Panc1 (cell line): Measurements from ENCODE around the gene CDK6. TPM values are rescaled to one million over a fixed set of nuclear protein-coding genes. Genes with fewer than 3 reads are reported as not detected.

Experiments
- ATAC-seq: fragments of 200-7000 bp; cut with Tn5 transposase; 2 replicates; pipeline ENCODE4 v1.9.1; 2020; ENCODE audit warnings: mild to moderate bottlenecking, moderate library complexity
- BruUV-seq: library from RNA; stranded (reverse); fragments of 400-500 nt; replicated peaks from 2 replicates; lab custom pipeline; 2021; lab: Mats Ljungman, UMichigan
- CTCF ChIA-PET: fragments of 300-600 bp; sonication (Branson Sonifier 250); formaldehyde crosslinking; loops from one replicate; lab custom pipeline; 2022; ENCODE audit warnings: antibody characterized with exemption; lab: Charles Lee
- POLR2A ChIA-PET: fragments of 300-600 bp; sonication (Branson Sonifier 250); formaldehyde crosslinking; loops from one replicate; lab custom pipeline; 2022; ENCODE audit warnings: antibody characterized with exemption; lab: Charles Lee
- DNase-seq: peaks from one replicate; pipeline ENCODE4 v3.0.0-alpha.2; 2010; ENCODE audit warnings: low read depth, low spot score
- H3K27ac ChIP-seq: 2 replicates; pipeline ENCODE4 v1.5.1; 2011; ENCODE audit warnings: mild to moderate bottlenecking, low read length, inconsistent platforms
- H3K27me3 ChIP-seq: fragments of 200-500 bp; sonication (Bioruptor generic); 2 replicates; pipeline ENCODE4 v1.6.0; 2014; ENCODE audit warnings: low read length, inconsistent platforms; ENCODE audit not compliant: control insufficient read depth, insufficient read depth
- H3K36me3 ChIP-seq: fragments of 200-500 bp; sonication (Bioruptor generic); 2 replicates; pipeline ENCODE4 v1.5.1; 2014; ENCODE audit warnings: inconsistent platforms, mild to moderate bottlenecking, low read length, moderate library complexity; ENCODE audit not compliant: control insufficient read depth, insufficient read depth
- H3K4me1 ChIP-seq: 2 replicates; pipeline ENCODE4 v1.5.1; 2011; ENCODE audit warnings: inconsistent platforms, mild to moderate bottlenecking, low read length, moderate library complexity; ENCODE audit not compliant: control insufficient read depth, insufficient read depth
- H3K4me3 ChIP-seq, 2 experiments: 2 replicates each; pipeline ENCODE4 v1.5.1; 2011 to 2012; ENCODE audit warnings: low read depth in 2 of 2, low read length in 2 of 2, mild to moderate bottlenecking in 2 of 2, inconsistent platforms in 1 of 2, moderate library complexity in 1 of 2
- H3K9me3 ChIP-seq: fragments of 200-500 bp; sonication (Bioruptor generic); 2 replicates; pipeline ENCODE4 v1.5.1; 2014; ENCODE audit warnings: low read depth, mild to moderate bottlenecking, inconsistent platforms, low read length, moderate library complexity; ENCODE audit not compliant: control insufficient read depth, insufficient read depth
- CTCF ChIP-seq: fragments of 450-650 bp; IDR thresholded peaks from 2 replicates; pipeline ENCODE4 v1.5.1; 2017; ENCODE audit warnings: mild to moderate bottlenecking
- POLR2AphosphoS5 ChIP-seq: IDR thresholded peaks from 2 replicates; pipeline ENCODE4 v1.6.1; 2012; ENCODE audit warnings: mild to moderate bottlenecking, low read depth, low read length, moderate library complexity
- REST ChIP-seq, 2 experiments: IDR thresholded peaks; 2 replicates each; pipeline ENCODE4 v1.6.1; 2011 to 2012; ENCODE audit warnings: low read depth in 2 of 2, control low read depth in 1 of 2, low read length in 1 of 2, mild to moderate bottlenecking in 1 of 2, moderate library complexity in 1 of 2; ENCODE audit not compliant: insufficient read depth in 1 of 2
- SIN3A ChIP-seq: IDR thresholded peaks from 2 replicates; pipeline ENCODE4 v1.6.1; 2012; ENCODE audit warnings: low read depth, mild to moderate bottlenecking, low read length, moderate library complexity, borderline replicate concordance; ENCODE audit not compliant: insufficient read depth
- TCF7L2 ChIP-seq: IDR thresholded peaks from 2 replicates; pipeline ENCODE4 v1.6.1; 2011; ENCODE audit warnings: mild to moderate bottlenecking, low read depth, low read length, inconsistent platforms
- in situ Hi-C: cut with HindIII; loops from 2 replicates; pipeline ENCODE4 v1.10.0; 2016; ENCODE audit warnings: low sequenced_read_pairs, low pct_unique_long_range_greater_than_20kb
- intact Hi-C: fragments of 100-400 bp; cut with micrococcal nuclease; formaldehyde crosslinking; loops from one replicate; pipeline ENCODE4 v1.10.0; 2022; ENCODE audit not compliant: unreplicated experiment
- total RNA-seq: library from RNA; stranded (reverse); gene quantifications from one replicate; pipeline ENCODE4 v1.2.1, GENCODE V29; 2021; ENCODE audit not compliant: unreplicated experiment

CDK6 gene
- total RNA-seq, 1 experiment from 2014 or later = 57.4 TPM

GRCh38 chr7:92806496-92806895, 29.9 kb downstream of the CDK6 start:
- Histone ChIP-seq H3K36me3 (no peaks in the 10 kb centered on the region), H3K27me3 (no peaks in the 10 kb centered on the region), H3K4me1 (peaks cover 41% of the 10 kb centered on the region), H3K4me3 (no peak overlapping the region), H3K9me3 (no peaks in the 10 kb centered on the region), H3K27ac (peak overlapping the region; percentile 29; the same call in 1 of the 2 replicates)
- in situ Hi-C loops (no loop called here), intact Hi-C loops (no loop called here)
- CTCF ChIA-PET = no interaction called here
- POLR2A ChIA-PET = no interaction called here
- DNase-seq (no peak), ATAC-seq (no peak)
- BruUV-seq = no TSS peak
- TF ChIP-seq SIN3A = no peak
- TF ChIP-seq POLR2AphosphoS5 = no peak
- TF ChIP-seq CTCF = no peak
- TF ChIP-seq TCF7L2 = no peak
- no peak for TF ChIP-seq REST (IDR thresholded peaks at IDR 0.05; ENCODE audit: insufficient read depth in 1 of 2, low read depth in 2 of 2, low read length in 1 of 2)

DNA sequence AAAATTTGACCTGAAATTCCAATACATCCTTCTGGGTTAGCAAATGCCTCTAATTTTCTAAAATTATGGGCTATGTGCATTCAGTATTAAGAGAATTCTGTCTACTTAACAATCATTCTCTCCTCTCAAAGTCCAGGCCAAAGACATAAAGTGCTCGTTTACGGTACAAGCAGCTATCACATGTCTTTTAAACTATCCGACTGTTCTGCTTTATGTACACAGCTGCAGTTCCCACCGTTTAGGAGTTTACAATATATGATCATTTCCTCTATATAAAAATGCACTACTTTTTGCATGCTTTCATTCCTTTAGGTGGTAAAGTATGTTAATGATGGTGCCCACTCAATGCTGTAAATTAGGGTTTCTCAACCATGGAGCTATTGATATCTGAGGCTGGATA, 34.0 kb downstream of the CDK6 start:
- Histone ChIP-seq H3K9me3 (no peaks in the 10 kb centered on the region), H3K4me3 (no peak overlapping the region), H3K27ac (no peak overlapping the region), H3K4me1 (peaks cover 29% of the 10 kb centered on the region), H3K36me3 (no peaks in the 10 kb centered on the region), H3K27me3 (no peaks in the 10 kb centered on the region)
- no peak for ATAC-seq
- no TSS peak for BruUV-seq
- ChIA-PET POLR2A (no interaction called here), CTCF (no interaction called here)
- no peak for TF ChIP-seq POLR2AphosphoS5
- intact Hi-C loops (no loop called here), in situ Hi-C loops (no loop called here)
- no peak for DNase-seq

DNA sequence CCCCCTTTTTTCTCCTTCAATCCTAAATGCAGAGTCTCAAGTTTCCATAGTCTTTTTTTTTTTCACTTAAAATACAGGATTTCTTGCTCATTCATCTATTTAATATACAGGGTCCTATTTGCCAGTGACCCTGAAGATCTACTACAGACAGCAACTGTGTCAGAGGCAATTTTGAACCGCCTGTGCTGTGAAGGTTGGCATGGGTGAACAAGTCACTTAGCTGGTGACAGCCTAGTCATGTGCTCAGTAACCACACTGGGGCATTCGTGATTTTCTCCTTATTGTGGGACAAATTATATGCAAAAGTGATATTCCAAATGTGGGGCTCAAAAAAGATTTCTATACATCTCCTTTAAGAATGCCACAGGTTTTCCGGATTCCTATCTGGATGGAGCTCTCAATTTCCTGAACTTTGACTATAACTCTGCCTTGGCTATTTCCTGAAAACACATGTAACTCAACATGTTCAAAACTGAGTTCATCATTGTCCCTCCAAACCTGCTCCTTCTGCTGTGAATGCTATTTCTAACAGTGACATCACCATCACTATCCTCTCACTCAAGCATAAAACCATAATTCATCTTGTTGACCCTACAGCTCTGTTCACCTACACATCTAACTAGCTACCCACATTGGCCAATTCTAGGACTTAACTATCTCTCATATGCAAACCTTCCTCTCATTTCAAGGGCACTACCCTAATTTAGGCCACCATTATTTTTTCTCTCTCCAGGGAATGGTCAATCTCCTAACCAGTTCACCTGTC, 36.7 kb downstream of the CDK6 start:
- TF ChIP-seq REST (IDR thresholded peaks at IDR 0.05; ENCODE audit: insufficient read depth in 1 of 2, low read depth in 2 of 2, low read length in 1 of 2) (no peak), POLR2AphosphoS5 (no peak), SIN3A (no peak), CTCF (no peak), TCF7L2 (no peak)
- TSS peak; percentile 13 for BruUV-seq
- in situ Hi-C loops = no loop called here
- peak overlapping the region; percentile 66 for H3K27ac ChIP-seq
- H3K4me1 ChIP-seq = peaks cover 44% of the 10 kb centered on the region
- CTCF ChIA-PET = no interaction called here
- H3K9me3 ChIP-seq = no peaks in the 10 kb centered on the region
- no peaks in the 10 kb centered on the region for H3K36me3 ChIP-seq
- no peak overlapping the region for H3K4me3 ChIP-seq
- no peaks in the 10 kb centered on the region for H3K27me3 ChIP-seq
- intact Hi-C loops = no loop called here
- POLR2A ChIA-PET = interaction anchor here (0.6 to 0.7 kb wide), 2 partner anchors 102 to 203 kb away, joined by 5 to 6 read pairs; no protein-coding TSS in a partner anchor
- ATAC-seq = no peak
- DNase-seq = no peak
